ENCODE results near the gene MLN.
A peak's percentile ranks its signal among the peaks of the same experiment; 100 is the strongest.

Gene MLN

DNA sequence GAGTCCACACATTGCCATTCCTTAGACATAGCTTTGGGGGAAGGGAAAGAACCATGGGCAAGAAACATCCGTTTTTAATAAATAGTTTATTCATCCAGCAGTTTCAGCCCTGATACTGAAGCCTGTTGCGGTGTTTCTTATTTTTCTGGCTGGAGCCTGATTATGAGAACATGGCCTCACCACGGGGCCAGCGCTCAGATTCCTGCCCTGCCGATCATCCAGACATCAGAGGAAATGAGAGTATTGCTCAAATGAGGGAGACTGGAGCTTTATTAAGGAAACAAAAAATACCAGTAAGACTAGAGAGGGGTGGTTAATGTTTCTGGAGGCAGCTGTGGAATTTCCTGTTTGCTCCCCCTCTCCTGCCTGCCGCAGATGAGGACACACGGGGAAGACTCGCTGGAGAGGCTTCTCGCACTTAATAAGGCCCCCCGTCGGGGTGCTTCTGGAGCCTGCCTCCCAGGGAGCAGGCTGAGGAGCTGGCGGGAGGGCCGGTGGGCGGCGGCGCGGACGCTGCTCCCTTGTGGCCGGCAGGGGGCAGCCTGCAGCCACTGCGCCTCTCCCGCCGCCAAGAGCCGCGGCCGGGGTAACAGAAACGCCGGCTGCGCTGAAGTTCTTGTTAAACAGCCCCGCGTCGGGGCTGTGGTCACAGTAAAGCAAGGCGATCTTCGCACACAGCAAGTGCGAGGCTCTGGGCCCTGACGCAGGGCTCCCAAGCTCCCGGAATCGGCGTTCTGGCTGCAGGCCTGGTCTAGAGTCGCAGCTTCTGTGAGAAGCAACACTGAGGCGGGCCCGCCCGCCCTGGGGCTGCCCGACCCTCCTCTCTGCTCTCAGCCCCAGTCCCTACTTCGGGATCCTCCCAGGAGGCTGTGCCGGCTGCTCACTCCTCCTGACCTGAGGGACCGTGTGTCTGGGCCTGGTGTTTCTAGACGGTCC lies 32.4 kb downstream of the MLN start:
- peak; percentile 86 for DNase-seq (ENCODE audit: low spot score)

DNA sequence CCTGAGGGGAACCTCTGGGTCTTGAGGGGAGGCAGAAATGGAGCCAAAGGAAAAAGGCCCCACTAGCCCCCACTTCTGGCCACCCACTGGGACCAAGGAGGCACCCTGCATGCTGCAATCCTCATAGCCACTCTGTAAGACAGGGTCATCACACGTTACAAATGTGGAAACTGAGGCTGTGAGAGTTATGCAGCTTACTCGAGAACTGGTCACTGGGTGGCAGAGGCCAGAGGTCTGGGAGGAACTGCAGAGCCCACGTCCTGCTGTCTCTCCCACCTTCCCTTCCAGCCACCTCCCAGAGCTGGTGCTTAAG lies 33.0 kb downstream of the MLN start:
- no peak for DNase-seq (ENCODE audit: low spot score)

DNA sequence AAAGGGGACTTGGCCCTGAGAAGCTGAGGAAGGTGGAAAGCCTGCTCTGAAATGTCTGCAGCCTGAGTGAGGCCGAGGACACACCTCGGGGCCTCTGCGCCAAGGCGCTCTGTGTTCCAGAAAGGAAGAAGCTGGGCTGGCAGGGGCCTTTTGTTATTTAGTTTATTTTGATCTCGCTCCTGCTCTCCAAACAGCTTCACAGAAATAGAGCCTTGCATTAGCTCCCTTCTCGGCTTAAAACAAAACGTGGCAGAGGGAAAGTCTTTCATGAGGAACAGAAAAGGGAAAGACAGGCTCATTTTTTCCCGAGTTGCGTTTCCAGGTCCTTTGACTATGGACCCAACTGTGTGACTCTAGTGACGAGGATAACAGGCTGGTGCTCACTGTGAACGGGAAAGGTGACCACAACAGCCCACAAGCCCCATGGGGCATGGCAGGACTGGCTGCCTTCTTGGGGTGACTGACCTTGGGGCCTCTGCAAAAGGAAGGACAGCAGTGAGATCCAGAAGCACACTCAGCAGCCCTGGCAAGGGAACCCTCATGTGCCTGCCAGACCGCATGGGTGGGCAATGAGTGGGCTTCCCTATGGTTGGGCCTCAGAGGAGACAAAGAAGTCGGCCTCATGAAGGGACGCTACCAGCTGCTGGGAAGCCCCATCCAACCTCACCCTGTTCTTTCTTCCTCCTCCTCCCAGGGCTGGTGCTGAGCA lies 33.5 kb downstream of the MLN start:
- no peak for DNase-seq (ENCODE audit: low spot score)

DNA sequence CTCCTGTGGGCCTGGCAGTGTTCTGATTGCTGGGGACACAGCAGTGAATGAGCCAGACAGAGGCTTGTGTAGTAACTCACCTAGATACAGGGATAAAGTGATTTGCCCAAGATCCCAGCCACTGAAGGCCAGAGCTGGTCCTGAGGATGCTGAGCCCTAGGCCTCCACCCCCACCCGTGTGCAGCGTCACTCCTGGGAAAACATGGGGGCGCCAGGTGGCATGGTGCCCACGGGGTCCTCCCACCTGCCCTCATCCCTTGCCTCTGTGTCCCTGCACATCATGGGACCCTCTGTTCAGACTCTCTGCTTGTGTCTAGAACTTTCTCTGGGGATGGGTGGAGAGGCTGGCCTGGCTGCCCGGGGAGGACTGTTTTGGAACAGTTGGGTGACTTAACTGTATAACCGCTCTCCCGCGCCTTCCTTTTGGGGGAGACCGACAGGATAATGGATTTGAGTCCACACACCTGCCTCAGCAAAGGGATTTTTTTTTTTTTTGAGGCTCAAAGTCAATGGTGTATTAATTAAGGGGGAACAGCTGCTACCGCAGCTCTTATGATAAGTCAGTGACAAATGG lies 34.5 kb downstream of the MLN start:
- DNase-seq (ENCODE audit: low spot score) = no peak

DNA sequence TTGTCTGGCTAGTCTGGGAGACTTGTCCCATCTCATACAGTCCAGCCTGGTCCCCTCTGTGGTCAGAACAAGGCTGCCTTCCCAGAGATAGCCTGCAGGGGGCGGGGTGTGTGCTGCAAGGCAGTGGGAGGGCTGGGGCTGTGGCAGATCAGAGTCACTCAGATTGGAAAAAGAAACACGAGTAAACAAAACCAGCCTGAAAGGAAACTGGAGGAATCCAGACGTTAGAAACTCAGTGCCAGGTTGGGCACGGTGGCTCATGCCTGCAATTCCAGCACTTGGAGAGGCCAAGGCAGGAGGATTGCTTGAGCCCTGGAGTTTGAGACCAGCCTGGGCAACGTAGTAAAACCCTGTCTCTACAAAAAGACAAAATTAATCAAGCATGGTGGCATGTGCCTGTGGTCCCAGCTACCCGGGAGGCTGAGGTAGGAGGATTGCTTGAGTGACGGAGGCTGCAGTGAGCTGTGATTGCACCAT lies 35.1 kb downstream of the MLN start:
- no peak for DNase-seq (ENCODE audit: low spot score)

DNA sequence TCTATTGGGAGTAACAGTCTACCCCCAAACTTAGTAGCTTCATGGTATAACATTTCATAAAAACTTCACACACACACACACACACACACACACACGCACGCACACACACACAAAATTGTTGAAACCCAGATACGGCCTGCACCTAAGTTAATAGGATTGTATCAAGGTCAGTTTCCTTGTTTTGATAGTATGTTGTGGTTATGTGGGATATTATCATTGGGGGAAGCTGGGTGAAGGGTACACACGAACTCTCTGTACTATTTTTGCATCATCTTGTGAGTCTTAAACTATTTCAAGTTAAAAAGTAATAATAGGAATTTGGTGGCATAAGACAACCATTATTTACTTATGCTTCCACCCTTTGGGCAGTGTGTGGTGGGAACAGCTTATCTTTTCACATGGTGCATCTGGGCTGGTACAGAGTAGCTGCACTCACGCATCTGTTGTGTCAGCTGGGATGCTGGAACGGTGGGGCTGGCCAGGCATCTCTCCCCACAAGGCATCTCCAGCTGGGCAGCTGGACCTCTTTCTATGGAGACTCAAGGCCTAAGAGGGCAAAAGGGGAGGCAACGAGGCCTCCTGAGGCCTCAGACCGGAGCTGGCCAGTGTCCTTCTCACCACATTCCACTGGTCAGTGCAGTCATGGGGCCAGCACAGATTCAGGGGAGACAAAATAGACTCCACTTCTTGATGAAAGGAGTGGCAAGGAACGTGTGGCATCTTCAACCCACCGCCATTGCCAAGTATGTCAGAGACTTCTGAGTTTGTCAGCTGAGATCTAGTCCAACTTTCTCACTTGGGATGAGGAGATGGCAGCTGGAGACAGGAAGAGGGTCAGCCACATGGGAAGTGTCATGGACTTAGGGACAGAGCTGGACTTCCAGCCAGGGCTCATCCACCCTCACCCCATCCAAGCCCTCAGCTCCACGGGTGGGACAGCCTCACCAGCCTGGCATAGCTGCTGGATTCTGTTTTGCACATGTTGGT lies 36.6 kb downstream of the MLN start:
- no peak for DNase-seq (ENCODE audit: low spot score)

DNA sequence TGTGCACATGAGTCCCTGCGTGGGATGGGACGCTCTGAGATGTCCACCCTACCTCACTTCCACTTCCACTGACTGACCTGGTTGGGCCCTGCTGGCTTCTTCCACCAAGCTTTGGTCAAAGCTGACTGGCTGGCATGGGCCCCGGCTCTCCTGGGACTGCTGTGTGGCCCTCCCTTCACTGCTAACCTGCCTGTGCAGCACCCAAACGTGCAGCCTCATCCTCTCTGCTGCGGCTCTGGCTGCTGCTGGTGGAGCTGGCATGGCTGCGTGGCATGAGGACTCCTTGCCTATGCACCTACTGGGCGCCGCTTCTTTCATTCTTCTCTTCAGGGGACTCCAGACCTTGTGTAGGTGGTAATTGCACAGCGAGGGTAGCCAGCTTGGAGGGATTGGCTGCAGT lies 38.4 kb downstream of the MLN start:
- no peak for DNase-seq (ENCODE audit: low spot score)

DNA sequence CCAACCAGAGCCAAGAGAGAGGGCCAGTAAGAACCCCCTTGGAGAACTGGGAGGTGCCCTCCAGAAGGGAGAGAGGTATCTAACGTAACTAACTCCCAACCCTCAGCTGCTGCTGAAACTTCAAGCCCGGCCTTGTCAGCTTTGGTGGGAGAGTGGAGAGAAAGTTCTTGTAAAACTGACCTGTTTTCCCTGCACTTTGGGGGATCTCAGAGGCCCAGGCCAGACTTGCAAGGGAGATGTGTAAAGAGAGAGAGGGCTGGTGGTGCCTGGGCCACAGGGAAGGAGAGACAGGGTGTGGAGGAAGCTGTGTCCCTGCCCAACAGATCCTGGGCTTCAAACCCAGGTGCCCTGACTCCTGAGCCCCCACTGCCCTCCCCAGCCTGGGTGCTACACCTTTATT lies 39.8 kb downstream of the MLN start:
- no peak for DNase-seq (ENCODE audit: low spot score)

DNA sequence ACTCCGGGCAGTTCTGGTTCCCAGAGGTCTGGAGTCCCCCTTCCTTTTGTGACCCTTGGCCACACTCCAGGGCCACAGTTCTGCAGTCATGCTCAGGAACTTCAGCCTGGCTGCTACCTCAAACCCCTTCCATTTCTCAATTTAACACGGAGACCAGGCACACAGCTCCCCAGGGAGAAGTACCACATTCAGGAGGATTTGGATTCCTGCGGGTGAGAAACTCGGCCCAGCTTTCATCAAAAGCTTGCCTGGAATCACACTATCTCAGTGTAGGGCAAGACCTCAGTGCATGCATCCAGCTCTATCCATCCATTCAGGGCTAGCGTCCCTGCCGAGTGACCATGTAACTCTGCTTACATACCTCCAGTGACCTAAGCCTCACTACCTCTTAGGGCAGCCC lies 40.3 kb downstream of the MLN start:
- DNase-seq (ENCODE audit: low spot score) = no peak

DNA sequence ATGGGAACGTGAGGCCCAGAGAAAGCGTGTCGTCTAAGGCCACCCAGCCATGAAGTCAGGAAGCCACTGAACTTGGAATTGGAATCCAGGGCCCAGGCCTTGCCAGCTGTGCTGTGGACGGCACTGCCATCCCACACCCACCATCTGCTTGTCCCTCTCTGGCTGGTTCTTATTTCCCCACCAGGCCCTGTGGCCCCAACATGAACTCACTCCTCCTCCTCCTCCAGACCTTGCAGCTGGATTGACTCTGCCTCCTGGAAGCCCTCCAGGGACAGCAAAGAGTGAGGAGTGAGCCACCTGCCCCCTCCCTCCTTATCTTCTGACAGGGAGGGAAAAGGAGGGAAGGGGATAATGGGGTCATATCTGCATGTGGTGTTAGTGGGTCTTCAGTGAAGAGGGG lies 41.1 kb downstream of the MLN start:
- DNase-seq (ENCODE audit: low spot score) = no peak

DNA sequence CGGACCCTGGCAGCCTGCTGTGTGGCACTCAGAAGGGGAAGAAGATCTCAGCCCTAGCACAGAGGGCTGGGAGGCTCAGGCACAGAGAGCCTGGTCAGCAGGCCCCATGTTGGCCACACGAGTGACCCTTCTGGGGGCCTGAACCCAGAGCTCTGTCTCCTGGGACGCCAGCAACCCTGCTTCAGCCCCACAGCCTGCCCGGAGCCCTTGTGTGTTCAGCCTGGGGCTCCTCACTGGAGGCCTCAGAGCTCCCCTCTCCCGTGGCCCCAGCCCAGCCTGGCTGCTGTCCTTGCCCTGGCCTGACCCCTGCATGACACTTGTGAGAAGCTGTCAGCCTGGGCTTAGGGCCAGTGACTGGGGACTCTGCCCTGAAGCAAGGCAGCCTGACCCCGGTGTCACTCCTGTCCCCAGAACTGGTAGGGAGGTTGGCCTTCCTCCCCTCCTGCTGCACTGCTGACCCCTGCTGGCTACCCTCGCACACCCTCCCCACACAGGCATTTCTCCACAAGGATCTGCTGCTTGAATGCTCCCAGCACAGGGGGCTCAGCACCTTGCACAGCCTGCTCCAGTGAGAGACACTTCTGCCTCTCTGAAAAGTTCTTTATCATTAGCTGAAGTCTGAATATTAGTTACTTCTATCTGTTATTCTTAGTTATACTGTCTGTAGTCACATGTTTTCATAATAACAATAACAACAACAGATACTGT lies 41.7 kb downstream of the MLN start:
- no peak for DNase-seq (ENCODE audit: low spot score)

DNA sequence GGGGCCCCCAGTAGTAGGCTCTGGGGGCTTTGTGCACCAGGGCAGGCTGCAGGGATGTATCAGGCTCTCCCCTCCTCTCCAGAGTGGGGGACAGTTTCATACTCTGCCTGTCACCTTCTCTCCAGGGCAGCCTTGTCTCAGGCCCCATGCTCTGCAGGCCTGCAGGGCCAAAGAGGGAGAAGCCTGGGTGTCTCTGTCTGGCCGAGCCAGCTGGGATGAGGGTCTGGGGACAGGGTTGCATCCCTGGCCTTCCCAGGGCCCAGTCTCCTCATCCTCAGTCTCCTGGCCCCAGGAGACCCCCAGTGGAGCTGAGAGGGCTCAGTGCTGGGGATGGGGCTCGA lies 42.3 kb downstream of the MLN start:
- no peak for DNase-seq (ENCODE audit: low spot score)

DNA sequence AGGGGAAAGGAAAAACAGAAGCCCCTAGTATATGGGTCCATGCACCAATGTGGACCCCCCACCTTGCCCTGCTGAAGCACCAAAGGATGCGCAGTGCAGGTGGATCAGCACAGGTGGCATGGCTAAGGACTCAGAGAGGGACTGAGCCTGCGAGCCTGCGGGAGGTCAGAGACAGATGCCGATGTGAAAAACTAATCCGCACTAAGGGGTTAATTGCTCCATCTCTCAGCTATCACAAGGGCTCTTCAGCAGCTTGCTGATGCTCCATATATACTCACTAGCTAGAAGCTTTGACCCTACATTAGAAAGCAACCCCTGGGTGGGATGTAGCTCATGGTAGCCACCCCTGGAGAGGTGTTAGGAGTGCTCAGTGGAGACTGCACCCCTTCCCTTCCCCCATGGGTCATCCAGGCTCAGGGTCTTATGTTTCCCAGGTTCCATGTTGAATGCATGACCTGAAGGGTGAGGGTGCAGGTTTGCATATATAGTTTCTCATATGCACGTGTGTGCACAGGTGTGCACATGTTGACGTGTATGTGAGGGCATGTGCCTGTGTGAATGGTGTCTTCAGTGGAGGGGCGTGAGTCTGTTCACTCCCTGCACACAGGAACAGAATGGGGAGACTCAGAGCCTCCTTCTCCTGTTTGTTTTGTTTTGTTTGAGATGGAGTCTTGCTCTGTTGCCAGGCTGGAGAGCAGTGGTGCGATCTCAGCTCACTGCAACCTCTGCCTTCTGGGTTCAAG lies 43.7 kb downstream of the MLN start:
- DNase-seq (ENCODE audit: low spot score) = no peak

DNA sequence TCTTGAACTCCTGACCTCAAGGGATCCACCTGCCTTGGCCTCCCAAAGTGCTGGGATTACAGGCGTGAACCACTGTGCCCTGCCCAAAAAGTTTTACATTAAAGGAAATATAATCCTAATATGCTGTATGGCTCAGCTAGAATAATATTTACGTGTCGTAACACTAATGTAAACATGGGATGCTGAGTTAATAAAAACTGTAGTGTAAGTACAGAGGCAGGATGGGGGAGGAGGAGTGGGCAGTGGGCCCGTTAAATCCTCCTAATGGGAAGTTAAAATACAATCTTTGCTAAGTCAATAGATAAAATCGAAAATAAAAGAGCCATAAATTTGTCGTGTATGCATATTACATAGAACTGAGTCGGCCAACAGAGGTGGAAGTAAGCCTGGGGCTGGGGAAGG lies 45.0 kb downstream of the MLN start:
- DNase-seq (ENCODE audit: low spot score) = no peak

DNA sequence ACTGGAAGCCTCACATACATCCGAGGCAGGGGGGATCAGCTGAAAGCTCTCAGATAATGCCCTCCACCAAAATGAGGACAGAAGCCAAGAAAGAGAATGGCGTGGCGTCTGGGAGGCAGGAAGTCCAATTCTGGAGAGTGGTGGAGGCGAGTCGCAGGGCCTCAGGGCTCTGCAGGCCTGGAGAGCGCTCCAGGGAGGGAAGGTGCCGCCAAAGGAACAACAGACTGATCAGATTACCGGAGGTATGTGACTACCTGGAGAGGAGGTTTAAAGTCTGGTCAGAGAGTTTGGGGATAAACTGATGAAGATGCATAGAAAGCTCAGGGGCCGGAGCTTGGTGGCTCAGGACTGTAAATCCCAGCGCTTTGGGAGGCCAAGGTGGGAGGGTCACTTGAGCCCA lies 45.9 kb downstream of the MLN start:
- DNase-seq (ENCODE audit: low spot score) = no peak

DNA sequence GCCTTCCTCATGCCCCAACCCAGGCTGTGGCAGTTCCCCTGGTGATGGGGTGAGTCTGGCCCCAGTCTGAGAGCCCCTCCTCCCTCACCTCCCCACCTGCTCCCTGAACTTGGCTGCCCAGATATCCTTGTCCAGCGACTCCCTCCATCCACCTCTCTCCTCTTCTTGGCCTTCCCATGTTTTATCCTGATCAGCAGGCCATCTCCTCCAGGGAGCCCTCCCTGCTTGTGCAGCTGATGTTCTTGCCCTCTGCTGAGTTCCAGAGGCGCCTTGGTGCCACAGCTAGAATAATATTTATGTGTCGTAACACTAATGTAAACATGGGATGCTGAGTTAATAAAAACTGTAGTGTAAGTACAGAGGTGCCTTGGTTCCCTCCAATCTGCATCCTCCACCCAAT lies 46.7 kb downstream of the MLN start:
- DNase-seq (ENCODE audit: low spot score) = no peak

DNA sequence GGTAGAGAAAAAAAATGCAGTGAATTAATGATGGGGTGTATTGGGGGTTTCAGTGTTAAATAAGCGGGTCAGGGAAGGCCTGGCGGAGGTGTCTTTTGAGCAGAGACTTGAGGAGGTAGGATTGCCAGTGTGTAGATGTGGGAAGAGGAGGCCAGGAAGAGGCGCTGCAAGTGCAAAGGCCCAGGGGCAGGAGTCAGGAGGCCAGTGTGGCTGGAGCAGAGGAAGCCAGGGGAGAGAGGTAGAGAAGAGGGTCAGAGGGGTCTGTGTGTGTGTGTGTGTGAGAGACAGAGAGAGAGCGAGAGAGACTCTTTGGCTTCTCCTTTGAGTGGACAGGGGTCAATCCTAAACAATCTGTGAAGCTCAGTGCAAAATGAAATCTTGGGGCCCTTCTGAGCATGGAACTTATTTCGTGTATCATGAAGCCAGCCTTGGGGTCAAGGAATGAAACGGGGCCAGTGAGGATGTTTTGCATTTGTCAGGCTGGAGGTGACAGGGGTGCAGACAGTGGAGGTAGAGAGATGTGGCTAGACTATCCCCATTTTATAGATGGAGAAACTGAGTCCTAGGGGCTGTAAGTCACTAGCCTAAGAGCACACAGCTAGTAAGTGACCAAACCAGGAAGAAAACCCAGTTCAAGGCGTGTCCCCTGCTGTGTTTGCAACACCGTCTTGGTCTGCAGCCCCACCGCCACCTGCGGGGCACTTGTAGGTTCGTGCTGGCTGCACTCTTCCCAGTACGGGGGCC lies 47.4 kb downstream of the MLN start:
- no peak for DNase-seq (ENCODE audit: low spot score)

DNA sequence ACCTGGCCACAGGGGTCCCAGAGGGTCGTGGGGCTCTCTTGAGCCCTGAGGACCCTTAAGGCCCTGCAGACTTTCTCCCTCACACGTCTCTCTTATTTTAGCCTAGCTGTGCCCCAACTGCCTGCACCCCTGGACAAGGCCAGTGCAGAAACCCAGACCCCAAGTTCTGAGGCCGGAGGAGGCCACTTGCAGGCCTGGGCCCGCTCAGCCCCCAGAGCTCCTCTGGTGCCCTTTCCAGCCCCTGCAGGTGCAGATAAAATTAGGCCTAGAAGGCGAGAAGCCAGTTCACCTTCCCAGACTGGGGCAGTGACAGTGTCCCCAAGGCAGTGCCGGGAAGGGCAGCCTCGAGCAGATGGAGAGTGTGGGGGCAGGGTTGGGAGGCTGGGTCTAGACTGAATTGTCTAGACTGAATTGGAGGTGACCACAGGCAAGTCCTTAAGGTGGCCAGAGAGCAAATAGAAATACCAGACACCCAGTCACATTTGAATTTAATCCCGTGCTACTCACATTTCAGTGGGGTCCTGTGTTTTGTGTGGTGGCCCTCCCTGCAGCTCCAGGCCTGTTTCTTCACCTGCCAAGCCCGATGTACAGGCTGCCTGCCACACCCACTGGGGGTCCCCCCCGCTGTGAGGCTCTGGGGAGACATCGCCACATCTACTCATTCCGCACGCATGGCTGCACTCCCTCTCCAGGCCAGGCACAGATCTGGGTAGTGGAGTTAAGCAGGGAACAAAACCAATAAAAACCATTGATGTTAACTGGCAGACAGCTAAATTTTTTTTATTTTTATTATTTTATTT lies 48.5 kb downstream of the MLN start:
- no peak for DNase-seq (ENCODE audit: low spot score)

DNA sequence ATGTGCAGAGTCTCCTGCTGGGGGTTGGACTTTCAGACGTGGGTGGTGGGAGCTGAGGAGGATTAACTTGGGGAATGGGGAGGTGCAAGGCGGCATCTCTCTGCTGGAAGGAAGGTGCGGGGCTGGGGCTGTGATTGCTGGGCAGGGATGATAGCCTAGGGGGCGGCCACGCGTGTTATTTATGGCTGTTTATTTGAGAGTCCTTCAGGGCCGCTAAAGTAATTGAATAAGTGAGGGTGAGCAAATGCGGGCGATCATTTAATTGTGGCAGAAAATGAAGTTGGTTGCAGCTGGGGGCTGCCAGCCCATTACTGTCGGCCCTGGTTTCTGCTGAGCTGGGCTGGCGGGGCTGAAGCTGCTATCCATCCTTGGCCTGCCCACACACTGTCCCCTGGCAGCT lies 49.6 kb downstream of the MLN start:
- DNase-seq (ENCODE audit: low spot score) = no peak

Data from left forelimb (tissue), 1 donor.